GM18505 (cell line): Measurements from ENCODE around the gene SETD3.

Experiments used
- ATAC-seq: cut with Tn5 transposase; IDR thresholded peaks from one replicate; pipeline ENCODE4 v1.9.1; 2021; ENCODE audit not compliant: unreplicated experiment
- POLR2A ChIP-seq: IDR thresholded peaks from 4 replicates; pipeline ENCODE4 v1.6.1; 2011; ENCODE audit warnings: borderline replicate concordance; ENCODE audit not compliant: insufficient read depth, insufficient read length; ENCODE audit errors: extremely low read depth

Gene SETD3

GRCh38 chr14:99479906-99480869, at the start of gene SETD3:
Gene SETD3, minus strand, starts transcription at chr14:99480859. Its CDS starts 15,054 bp downstream, at chr14:99465805.
- peak; percentile 12 for ATAC-seq
- TF ChIP-seq POLR2A: peak; percentile 34

- TF ChIP-seq POLR2A: no peak
- no peak for ATAC-seq
These were observed 49.2 kb upstream of the SETD3 start for GRCh38 chr14:99529899-99530298.

DNA sequence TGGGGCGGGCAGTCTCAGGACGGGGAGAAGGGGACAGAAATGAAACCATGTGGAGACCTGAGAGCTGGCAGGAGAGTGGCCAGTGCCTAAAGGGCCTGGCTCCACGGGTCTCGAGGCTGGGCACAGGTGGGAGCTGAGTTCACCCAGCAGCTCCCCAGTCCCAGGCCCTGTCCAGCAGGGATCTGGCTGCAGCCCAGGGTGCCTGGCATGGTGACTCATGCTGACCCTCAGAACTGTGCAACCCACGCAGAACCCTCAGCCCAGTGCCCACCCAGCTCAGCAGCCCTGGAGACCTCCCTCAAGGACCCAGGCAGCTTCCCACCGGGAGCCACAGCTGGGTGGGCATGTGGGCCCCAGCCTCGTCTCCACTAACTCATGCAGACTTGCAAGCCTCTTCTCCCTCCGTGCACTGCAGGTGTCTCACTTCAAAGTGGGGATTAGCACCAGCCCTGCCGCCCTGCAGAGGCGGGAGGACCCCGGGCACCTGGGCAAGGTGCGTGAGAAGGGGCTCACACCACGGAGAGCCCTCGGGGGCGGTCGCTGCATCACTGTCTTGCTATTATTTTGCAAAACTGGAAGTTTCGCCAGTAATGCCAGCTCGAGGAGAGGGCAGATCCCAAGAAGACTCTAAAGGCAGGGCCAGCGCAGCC, 46.9 kb upstream of the SETD3 start:
- no peak for TF ChIP-seq POLR2A
- ATAC-seq: no peak

DNA sequence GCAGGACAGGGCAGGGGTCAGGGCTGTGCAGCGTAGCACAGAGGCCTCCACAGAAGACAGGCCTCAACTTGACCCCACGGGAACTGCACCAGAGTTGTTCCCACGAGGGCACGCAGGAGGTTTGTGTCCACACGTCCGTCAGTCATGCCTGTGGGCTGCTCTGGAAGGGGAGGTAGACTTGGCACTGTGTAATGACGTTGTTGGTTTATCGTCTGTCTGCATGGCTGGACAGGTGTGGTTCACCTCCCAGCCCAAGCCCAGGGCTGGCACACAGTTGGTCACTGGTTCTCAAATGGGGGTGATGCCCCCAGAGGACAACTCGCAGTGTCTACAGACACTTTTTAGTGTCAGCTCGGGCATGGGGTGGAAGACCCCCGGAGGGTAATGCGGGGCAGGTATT, 46.4 kb upstream of the SETD3 start:
- no peak for TF ChIP-seq POLR2A

GRCh38 chr14:99525699-99526080, 45.0 kb upstream of the SETD3 start:
- no peak for ATAC-seq
- TF ChIP-seq POLR2A: no peak

More for the DNA sequence above, 46.4 kb upstream of the SETD3 start:
- no peak for ATAC-seq

DNA sequence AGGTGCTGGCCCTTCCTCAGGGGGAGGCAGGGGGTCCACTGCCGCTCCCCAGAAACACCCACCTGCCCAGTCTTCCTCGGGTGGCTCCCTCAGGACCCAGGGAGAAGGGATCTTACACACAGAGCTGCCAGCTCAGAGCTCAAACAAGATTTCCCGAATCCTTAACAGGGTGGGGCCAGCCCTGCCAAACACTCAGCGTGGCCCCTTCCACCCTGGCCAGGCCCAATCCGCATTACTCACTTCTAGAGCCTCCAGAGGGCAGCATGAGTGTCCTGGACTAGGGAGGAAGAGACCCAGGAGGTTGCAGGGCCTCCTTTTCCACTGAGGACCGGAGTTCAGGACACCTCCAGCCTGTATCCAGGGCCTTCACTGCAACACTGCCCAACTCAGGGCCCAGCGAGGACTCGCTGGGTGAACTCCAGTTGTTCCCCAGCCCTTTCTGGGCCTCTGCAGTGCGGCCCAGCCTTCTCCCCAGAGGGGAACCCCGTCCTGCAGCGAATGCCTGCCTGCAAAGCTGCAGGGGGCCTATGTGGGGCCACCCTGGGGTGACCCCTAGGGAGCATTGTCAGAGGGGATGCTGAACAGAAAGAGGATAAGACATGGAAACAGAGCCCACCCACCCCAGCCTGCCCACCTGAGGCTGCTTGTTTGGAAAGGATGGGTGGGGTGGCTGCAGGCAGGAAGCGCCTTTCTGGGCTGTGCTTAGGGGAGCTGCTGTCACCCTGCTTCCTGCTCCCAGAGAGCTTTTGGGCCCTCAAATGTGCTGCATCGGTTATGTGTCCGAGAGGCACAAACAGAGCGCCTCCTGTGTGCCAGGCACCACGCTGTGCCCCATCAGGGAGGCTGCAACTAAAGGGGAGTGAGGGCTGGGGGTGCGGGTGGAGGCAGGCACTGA, 44.4 kb upstream of the SETD3 start:
- no peak for ATAC-seq
- TF ChIP-seq POLR2A: no peak

DNA sequence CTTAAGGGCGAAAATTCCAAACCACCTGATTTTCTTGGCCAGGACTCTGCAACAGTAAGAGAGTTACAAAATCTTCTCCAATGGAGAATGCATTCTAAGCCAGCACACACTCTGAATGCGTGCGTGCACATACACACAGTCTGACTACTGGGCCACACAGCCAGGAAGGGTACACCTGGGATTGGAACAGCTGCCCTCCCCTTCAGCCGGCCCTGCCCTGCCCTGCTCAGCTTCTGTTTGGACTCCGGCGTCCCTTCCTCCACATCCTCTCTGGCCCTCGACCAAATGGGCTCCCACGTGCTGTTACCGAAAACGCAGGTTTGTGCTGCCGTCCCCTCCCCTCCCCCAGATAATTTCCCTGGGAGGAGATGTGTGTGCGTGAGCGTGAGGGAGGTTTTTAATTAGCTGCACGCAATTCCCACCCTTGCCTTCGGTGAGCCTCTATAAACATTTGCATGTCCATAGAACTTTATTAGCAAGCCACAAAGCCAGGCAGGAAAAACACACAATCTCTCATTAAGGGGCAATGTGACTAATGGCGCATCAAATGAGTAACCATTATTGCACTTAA, 43.5 kb upstream of the SETD3 start:
- no peak for TF ChIP-seq POLR2A
- no peak for ATAC-seq

DNA sequence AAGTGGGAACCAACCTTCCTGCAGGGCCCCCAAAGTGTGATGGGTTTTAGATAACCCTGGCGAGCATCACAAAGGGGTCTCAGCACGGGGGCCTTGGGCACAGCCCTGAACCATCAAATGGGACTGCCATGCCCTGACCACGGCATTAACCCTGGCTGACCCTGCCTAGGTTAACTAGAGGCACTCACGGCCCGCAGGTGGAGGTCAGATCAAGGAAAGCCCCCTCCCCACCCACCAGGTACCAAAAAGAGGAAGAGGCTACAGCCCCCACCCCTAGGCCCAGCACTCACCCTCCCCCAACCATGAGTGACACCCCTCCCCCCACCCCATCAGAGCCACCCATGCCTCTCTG, 43.0 kb upstream of the SETD3 start:
- no peak for ATAC-seq

GRCh38 chr14:99522934-99523703, 42.5 kb upstream of the SETD3 start:
- no peak for TF ChIP-seq POLR2A
- ATAC-seq: no peak

More for the DNA sequence above, 43.0 kb upstream of the SETD3 start:
- no peak for TF ChIP-seq POLR2A

GRCh38 chr14:99522457-99522891, 41.8 kb upstream of the SETD3 start:
- TF ChIP-seq POLR2A: no peak
- no peak for ATAC-seq

DNA sequence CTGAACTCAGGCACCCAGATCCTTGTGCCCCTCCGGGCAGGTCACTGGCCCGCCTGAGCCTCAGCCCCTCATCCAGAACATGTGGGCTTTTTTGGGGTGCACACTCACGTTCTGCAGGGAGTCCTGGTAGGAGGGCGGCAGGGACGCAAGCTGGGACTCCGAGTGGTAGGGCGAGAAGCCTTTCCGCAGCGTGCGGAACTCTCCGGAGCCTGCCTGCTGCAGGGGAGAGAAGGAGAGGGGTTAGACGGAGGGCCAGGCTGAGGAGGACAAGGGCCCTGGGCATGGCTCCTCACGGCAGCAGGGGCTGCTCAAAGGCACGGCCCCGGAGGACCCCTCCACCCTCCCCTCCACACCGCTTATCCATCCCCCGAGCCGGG, 41.4 kb upstream of the SETD3 start:
- no peak for ATAC-seq
- TF ChIP-seq POLR2A: no peak
